HG02981 (cell line): ENCODE data around the gene ELF3.
A peak's percentile ranks its signal among the peaks of the same experiment; 100 is the strongest.
"Not testable (repeated sequence)": the region's sequence is repeated elsewhere in the genome, so short reads cannot be mapped to it uniquely, and the experiment has no call there.

ENCODE experiments used
- ATAC-seq: cut with Tn5 transposase; IDR thresholded peaks from one replicate; pipeline ENCODE4 v1.9.1; 2021; ENCODE audit warnings: mild to moderate bottlenecking, moderate library complexity; ENCODE audit not compliant: unreplicated experiment

Gene ELF3

GRCh38 chr1:202007805-202008489, 2.4 kb upstream of the ELF3 start:
- ATAC-seq = no peak

- peak; percentile 30 for ATAC-seq
Observed at GRCh38 chr1:202009326-202010179, 834 bp upstream of the ELF3 start.

- ATAC-seq = no peak
Observed at GRCh38 chr1:202011994-202012393, 1.6 kb downstream of the ELF3 start.

- no peak for ATAC-seq
Observed at GRCh38 chr1:202012544-202013478, 2.4 kb downstream of the ELF3 start.

- ATAC-seq = no peak
Observed at GRCh38 chr1:202013603-202014002, 3.2 kb downstream of the ELF3 start.

GRCh38 chr1:202014060-202014459, 3.7 kb downstream of the ELF3 start:
- no peak for ATAC-seq

- ATAC-seq = no peak
Observed at GRCh38 chr1:202014915-202015661, 4.7 kb downstream of the ELF3 start.

GRCh38 chr1:202015662-202015937, 5.2 kb downstream of the ELF3 start:
- no peak for ATAC-seq

- no peak for ATAC-seq
Observed at GRCh38 chr1:202016022-202016810, 5.8 kb downstream of the ELF3 start.

GRCh38 chr1:202016811-202017748, 6.7 kb downstream of the ELF3 start:
- no peak for ATAC-seq

GRCh38 chr1:202017749-202018467, 7.5 kb downstream of the ELF3 start:
- ATAC-seq = no peak

- no peak for ATAC-seq
Observed at GRCh38 chr1:202018468-202019234, 8.3 kb downstream of the ELF3 start.

GRCh38 chr1:202019235-202019558, 8.8 kb downstream of the ELF3 start:
- ATAC-seq = not testable (repeated sequence)

- no peak for ATAC-seq
Observed at GRCh38 chr1:202023001-202023433, 12.6 kb downstream of the ELF3 start.

- no peak for ATAC-seq
Observed at GRCh38 chr1:202029171-202029665, 18.8 kb downstream of the ELF3 start.

GRCh38 chr1:202029727-202030126, 19.3 kb downstream of the ELF3 start:
- ATAC-seq = no peak

GRCh38 chr1:202031796-202032195, 21.4 kb downstream of the ELF3 start:
- no peak for ATAC-seq
